ENCODE results near the gene SLC25A20. TPM values are rescaled to one million over a fixed set of nuclear protein-coding genes. Genes with fewer than 3 reads are reported as not detected.
"Not testable (repeated sequence)": the region's sequence is repeated elsewhere in the genome, so short reads cannot be mapped to it uniquely, and the experiment has no call there.

The SLC25A20 gene, protein sequence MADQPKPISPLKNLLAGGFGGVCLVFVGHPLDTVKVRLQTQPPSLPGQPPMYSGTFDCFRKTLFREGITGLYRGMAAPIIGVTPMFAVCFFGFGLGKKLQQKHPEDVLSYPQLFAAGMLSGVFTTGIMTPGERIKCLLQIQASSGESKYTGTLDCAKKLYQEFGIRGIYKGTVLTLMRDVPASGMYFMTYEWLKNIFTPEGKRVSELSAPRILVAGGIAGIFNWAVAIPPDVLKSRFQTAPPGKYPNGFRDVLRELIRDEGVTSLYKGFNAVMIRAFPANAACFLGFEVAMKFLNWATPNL
- total RNA-seq (2014; rRNA removed; shearing (Covaris generic)), result 23.9 and 45.5 TPM in 2 replicates

DNA sequence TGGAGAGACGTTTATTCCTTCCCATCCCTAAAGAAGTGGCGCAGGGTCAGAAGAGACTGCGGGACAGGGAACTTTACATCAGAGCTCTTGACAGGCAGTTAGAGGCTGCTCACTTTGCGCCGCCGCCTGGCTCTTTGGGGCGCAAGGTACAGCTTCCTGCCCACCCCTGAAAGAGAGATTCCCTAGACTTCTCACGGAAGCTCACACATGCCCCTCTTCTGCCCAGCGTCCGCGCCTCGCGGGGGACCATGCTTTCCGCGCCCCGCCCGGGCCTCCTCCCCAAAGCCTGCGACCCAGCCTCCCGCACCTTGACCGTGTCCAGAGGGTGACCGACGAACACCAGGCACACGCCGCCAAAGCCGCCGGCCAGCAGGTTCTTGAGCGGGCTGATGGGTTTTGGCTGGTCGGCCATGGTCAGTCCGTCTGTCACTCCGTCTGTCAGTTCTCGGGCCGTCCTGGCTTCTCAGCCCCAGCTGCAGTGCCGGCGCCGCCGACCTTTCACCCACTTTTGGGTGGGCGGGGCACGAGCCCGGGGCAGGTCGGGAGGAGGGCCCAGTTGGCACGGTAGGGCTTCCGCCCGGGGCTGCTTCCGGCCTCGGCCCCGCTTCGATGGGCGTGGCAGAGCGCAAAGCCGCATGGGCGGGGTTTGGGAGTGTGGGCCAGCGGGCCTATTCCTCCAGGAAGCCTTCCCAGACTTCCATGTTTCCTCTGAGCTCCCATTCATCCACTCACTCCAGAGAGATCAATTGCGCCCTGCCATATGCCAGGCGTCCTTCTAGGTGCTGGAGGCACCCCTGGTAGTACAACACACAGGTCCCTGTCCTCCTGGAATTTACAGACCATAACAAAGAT, at the start of gene SLC25A20:
Gene SLC25A20 (minus strand): TSS at position 500 of the 852 bp plus-strand sequence. CDS start 88 bp downstream, at position 412.
- DNase-seq (ENCODE audit: low spot score), result peak; percentile 85

DNA sequence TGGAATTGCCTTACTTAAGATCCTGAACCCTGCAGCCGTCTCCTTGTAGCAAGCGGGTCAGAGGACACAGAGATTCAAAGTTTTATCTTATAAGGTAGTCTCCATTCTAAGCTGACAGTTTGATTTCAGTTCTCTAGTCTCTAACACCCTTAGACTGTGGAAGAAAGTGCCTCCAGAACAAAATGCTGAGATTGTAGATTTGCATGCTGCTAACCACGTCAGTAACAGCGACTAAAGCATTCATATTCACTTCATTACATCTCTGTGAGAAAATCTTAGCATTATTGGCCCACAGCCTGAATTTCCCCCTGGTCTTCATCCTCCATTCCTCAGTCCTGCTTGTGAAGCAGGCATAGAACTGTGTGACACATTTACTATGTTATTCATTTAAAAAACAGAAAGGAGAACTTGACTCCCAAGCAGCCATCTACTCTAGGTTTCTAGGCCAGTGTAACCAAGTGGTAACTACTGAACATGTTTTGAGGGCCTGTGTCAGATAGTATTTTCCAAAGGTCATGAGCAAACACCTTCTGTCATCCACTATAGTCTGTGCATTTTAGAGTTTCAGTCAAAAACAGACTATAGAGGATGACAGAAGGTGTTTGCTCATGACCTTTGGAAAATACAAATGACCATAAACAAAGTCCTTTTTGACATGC, 47.3 kb upstream of the SLC25A20 start:
- no peak for DNase-seq (ENCODE audit: low spot score)

DNA sequence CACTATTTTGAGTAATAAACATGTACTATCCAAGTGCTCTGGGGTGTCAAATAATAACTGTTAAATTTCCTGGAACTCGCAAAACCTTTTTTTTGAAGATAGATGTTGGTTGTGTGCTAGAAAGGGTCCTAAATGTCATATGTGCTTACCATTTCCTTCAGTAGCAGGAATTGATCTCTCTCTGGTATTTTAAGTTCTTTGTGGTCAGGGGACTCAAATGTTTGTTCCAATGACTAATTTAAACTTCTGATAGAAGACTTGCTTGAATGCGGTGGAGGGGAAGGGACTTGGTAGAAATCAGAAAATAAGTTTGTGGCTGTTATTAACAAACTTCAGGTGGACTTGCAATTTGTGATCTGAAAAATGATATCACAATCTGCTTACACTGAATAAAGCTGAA, 46.8 kb upstream of the SLC25A20 start:
- no peak for DNase-seq (ENCODE audit: low spot score)

DNA sequence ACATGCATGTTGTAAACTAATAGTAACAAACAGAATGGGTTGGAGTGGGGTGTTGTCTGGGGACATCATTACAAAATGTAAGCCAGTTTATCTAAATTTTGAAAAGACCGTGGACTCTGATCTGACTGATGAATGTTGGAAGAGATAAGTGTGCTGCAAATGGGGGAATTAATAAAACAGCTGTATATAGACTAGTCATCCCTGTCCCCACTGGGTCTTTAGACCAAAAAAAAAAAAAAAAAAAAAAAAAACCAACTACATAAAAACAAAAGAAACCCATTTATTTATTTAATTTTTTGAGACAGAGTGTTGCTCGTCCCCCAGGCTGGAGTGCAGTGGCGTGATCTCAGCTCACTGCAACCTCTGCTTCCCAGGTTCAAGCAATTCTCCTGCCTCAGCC, 40.0 kb upstream of the SLC25A20 start:
- no peak for DNase-seq (ENCODE audit: low spot score)

DNA sequence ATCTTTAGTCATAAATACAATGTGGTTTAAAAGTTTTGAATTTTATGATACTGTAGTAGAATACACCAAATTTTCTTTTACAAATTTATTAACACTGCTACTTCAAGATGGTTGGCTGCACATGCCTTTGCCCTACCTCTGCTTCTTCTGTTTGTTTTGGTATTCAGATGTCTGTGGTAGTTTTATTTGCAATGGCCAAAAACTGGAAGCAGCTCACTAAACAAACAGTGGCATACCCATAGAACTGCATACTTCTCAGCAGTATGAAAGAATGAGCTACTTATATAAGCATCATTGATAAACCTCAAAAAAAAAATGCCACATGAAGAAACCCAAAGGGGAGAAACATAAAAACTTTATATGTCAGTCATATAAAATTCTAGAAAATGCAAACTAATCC, 39.5 kb upstream of the SLC25A20 start:
- no peak for DNase-seq (ENCODE audit: low spot score)

DNA sequence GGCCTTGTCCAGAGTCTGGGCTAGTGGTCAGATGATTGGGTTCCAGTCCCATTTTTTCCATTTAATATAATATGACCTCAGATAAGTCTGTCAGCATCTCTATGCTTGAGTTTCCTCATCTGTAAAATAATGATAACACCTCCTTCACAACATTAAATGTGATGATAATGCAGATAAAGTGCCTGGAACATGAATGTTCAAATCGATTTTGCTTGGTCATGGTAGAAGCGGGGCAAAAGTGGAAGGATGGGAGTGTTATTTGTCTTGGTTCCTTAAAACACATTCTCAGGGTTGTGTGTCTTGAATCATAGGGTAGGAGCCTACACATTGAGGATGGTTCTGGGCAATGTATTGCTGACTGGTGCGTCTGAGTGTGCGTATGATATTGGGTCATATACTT, 36.8 kb upstream of the SLC25A20 start:
- no peak for DNase-seq (ENCODE audit: low spot score)

DNA sequence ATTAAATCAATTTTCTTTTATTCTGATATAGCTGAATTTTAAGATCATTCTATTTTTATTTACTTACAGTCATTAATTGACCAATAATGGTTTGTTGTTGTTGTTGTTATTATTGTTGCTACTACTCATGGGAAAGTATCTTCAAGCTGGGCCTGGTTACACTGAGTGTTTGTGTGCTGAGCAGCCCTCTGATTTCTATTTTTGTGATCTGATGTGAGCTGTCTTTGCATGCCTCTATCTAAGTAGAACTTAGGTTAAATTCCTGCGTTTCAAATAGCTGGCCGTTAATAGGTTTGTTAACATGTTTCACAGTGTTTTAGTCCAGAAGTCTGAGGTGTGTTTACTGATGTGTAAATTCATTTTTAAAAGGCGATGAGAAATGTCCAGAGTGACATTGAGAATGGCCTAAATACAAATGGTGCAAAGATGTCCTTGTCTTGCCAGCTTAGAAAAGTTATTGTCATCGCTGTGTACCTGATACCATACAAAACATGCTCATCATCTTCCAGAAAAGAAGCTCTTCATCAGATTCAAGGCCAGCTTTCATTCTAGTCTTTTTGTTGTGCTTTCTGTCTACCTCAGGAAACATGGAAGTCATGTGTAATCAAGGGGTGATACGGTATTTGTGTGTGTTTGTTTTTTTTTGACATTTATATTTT, 35.8 kb upstream of the SLC25A20 start:
- DNase-seq (ENCODE audit: low spot score), result no peak

DNA sequence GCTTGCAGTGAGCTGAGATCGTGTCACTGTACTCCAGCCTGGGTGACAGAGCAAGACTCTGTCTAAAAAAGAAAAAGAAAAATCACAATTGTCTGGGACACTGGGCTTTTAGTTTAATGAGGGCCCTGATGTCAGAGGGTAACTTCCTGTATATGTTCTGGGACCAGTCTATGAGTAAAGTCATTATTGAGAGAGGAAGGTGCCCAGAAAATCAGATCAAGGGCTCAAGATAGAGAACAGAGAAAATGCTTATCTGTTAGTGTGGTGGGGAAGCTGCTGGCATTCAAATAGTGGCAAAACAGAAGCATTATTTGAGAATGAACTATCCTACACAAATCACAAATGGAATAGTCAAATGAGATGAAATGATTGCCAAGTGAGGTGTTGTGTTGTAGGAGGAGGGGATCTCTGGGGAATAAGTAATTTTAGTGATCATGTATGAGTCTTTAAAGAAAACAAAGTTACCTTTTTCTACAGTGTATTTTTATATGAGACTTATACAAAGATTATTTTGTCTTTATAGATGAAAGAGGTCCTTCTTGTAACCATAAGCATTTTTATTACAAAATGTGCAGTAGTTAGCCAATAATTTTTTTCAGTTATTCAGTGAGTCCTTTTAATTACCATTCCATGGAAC, 33.4 kb upstream of the SLC25A20 start:
- no peak for DNase-seq (ENCODE audit: low spot score)

DNA sequence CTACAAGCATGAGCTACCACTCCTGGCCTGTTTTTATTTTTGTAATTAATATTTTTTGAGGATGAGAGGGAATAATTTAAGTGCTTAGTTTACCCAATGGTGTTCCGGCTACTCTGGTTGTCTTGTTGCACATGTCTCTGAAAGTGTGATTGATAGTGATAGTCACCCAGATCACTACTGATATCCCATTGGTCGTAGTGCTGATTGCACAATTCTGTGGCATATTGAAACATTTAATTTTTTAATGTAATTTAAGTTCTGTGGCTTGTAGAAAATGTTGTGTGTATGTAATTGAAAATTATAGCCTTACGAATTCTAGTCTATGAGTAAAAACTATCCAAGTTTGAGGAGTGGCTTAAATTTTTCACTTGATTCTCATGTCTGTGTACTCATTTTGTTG, 31.9 kb upstream of the SLC25A20 start:
- no peak for DNase-seq (ENCODE audit: low spot score)

DNA sequence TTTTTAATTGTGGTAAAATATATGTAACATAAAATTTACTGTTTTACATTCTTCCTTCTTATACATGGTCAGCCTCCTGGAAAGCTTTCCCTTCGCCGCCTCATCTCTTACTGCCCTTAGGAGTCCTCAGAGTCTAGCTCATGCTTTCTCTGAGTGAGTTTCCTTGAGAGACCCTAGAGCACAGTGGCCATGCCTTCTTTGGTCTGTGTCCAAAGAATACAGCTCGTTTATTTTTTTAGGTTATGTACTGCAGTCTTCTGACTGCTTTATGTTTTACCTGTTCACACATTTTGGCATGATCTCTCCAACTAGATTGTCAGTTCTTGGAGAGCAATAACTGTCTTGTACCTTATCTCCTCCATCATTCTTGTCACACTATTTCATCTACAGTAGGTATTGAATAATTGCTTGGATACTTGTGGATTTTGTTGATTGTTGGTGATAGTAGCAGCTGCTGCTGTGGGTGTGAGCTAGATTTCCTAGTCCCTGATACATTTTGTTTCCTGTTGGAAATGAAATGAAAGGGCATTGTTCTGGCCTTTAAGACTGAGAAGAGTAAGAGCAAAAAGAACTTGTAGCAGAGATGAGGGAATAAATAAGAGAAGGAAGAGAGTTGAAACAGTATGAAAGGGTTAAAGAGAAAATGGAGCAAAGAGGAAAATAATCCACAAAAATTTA, 30.8 kb upstream of the SLC25A20 start:
- no peak for DNase-seq (ENCODE audit: low spot score)

DNA sequence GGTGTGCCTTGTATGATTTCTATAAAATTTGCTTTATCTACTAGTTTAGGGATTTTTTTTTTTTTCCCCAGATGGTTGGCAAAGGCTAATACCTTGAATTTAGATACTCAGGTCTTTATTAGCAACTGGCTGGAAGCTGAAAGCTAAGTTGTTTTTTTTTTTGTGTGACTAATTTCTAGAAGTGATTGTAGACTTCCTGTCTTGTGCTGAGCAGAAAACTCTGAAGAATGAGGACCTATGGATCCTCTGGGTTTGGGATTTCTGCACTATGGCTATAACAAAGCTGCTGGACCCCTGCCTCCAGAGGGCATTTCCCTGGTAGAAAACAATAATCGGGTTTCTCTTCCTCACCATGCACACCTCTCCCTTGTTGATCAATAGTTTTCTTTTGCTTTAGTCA, 30.0 kb upstream of the SLC25A20 start:
- no peak for DNase-seq (ENCODE audit: low spot score)

DNA sequence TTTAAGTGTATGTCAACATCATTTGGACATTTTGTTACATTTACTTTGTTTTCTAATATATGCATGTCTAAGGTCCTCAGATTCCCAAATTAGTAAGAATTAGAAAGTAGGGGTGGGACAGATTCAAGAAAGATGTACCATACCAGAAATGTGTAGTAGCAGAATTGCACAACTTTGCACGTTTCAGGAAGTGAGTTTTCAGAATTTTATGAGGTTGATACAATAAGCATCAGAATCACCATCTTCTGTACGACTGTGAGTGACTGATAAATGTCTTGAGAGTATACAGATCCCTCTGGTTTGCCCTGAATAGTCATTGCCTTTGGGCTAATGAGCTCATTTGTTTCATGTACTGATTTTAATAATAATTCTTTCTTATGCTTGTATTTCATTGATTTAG, 29.2 kb upstream of the SLC25A20 start:
- DNase-seq (ENCODE audit: low spot score), result no peak

DNA sequence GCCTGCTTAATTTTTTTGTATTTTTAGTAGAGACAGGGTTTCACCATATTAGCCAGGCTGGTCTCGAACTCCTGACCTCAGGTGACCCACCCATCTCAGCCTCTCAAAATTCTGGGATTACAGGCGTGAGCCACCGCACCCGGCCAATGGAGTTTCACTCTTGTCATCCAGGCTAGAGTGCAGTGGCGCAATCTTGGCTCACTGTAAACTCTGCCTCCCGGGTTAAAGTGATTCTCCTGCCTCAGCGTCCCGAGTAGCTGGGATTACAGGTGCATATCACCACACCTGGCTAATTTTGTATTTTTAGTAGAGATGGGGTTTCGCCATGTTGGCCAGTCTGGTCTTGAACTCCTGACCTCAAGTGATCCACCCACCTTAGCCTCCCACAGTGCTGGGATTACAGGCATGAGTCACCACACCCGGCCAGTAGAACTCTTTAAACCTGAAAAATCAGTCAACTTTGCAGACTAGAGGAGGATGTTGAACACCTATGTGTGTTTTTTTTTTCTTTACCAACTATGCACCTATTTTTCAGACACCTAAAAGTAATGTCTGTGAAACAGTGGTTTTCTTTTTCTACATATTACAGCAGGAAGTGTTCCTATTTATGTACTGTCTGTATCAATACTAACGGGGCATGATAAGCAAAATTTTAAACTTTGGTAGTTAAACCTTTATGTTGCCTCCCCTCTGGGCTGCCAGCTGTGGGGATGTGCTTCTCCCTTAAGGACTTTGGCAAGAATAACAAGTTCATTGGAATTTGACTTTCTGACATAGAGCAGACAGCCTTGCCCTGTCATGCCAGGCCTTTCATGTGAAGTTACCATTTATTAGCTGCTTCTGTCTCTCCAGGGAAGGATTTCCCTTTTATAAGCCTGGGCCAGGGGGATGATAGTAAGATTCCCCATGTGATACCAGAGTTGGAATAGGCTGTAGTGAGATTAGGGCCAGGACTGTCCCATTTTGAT, 28.0 kb upstream of the SLC25A20 start:
- DNase-seq (ENCODE audit: low spot score), result no peak

DNA sequence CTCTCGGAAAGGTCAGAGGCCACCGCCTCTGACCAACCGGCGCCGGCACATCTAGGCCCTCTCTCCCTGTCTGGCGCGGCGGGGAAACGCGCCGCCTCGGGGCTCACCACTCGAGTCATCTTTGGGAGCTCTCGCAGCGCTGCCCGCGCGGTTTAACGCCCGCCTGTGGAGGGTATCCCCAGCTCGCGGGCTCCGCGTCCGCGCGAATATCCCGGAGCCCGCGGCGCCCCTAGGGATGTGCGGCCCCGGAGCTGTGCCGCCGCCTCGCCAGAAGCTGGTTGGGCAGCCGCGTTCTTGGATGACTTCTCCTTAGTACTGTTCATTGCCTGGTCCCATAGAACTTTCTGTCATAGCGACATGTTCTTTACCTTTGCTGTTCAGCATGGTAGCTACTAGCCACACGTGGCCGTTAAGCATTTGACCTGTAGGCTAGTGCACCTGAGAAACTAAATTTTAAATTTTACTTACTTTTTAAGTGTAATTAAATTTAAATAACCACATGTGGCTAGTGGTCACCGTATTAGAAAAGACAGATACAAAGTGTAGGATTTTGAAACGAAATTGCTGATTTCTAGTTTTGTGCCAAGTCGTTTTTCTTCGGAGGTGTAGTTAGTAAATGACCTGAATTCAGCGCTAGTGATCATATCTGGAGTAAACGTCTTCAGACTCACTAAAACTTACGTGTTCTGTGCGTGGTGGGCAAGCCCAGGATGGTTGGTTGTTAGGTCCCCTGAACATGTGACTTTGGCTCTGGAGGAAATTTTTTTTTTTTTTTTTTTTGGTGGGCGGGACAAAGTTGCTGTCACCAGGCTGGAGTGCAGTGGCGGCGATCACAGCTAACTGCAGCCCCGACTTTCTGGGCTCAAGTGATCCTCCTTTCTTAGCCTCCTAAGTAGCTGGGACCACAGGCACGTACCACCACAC, 20.8 kb upstream of the SLC25A20 start:
- peak; percentile 57 for DNase-seq (ENCODE audit: low spot score)

DNA sequence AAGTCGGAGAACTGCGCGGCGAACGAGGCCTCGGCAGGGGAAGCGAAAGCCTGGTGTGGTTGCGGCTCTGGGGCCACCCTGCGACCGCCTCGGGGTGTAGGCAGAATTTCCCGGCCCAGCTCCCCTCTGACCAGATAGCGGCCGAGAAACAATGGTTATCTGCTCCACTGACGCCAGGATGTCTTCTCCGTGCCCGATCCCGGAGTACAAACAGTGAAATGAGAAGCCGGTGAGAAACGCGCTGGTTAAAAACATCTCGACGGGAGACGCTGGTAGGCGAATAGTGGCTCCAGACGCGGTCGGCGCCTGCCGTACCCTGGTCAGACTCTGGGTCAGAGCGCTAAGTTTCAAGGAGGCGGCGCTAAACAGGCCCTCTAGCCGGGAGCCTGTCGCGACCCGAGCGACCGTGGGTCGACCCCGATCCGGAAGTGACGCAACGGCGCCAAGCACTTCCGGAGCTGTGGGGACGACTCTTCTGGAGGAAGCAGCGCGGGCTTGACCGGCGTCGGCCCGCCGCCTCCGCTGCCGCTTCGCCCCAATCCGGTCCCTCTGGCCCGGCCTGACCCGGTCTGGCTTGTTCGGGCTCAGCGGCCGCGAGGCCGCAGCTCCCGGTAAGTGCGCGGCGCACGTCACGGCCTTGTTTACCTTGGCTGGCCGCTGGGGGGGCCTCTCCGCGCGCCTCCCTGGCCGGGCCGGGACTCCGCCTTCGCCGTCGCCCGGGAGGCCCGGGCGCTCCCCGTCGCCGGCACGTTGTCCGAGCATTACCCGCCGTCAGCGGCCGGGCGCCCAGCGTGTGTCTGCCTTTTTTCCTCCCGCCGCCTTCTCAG, 19.9 kb upstream of the SLC25A20 start, which contains the start of gene ARIH2:
Gene ARIH2 (plus strand): TSS at position 455 of the 827 bp plus-strand sequence. CDS start 8,717 bp downstream, outside the sequence.
- peak; percentile 83 for DNase-seq (ENCODE audit: low spot score)

DNA sequence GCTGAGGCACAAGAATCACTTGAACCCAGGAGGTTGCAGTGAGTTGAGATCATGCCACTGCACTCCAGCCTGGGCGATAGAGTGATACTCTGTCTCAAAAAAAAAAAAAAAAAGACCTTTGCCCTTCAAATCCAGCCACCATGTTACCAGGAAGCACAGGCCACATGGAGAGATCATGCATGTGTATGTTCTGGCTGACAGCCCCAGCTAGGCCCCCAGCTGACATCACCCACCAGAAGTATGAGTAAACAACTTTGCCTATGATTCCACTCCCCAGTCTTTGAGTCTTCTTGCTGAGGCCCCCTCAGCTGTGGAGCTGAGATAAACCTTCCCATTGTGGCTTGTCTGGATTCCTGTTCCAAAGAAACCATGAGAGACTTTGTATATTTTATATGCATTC, 16.6 kb upstream of the SLC25A20 start:
- no peak for DNase-seq (ENCODE audit: low spot score)

DNA sequence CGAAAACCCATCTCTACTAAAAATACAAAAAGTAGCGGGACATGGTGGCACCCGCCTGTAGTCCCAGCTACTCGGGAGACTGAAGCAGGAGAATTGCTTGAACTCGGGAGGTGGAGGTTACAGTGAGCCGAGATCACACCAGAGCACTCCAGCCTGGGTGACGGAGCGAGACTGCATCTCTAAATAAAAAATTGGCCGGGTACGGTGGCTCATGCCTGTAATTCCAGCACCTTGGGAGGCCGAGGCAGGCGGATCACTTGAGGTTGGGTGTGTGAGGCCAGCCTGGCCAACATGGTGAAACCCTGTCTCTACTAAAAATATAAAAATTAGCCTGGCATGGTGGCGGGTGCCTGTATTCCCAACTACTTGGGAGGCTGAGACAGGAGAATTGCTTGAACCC, 8.3 kb upstream of the SLC25A20 start:
- not testable (repeated sequence) for DNase-seq (ENCODE audit: low spot score)

DNA sequence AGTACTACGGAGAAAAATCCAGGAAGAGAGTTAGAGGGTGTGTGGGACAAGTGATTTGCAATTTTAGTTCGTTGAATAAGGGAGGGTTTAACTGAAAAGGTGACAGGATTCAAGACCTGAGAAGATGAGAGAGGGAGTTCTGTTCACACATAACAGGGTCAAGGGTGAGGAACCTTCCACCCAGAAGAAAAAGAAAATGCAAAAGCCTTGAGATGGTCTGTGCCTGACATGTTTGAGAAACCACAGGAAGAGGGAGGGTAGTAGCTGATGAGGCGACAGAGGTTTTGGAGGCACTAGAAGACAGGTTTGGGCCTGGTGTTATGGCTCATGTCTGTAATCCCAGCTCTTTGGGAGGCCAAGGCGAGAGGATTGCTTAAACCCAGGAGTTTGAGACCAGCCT, 591 bp upstream of the SLC25A20 start:
- DNase-seq (ENCODE audit: low spot score), result no peak
